Fibroblast of skin of abdomen (primary cell): ENCODE results near the gene KCTD21. TPM values are rescaled to one million over a fixed set of nuclear protein-coding genes. Genes with fewer than 3 reads are reported as not detected.
"Not testable (repeated sequence)": the region's sequence is repeated elsewhere in the genome, so short reads cannot be mapped to it uniquely, and the experiment has no call there.

Source experiments
- DNase-seq: peaks from one replicate; pipeline ENCODE4 v3.0.0-alpha.2; 2013
- polyA plus RNA-seq, 2 experiments: library from polyadenylated mRNA; unstranded; fragments of 120-200 nt; gene quantifications; one replicate each; pipeline ENCODE4 v1.2.1, GENCODE V29; 2013; ENCODE audit not compliant: insufficient read length in 2 of 2

KCTD21 gene, protein sequence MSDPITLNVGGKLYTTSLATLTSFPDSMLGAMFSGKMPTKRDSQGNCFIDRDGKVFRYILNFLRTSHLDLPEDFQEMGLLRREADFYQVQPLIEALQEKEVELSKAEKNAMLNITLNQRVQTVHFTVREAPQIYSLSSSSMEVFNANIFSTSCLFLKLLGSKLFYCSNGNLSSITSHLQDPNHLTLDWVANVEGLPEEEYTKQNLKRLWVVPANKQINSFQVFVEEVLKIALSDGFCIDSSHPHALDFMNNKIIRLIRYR
- 10.2 TPM for polyA plus RNA-seq (2013, experiment 1 of 2; ENCODE audit: insufficient read length)
- 10.4 TPM for polyA plus RNA-seq (2013, experiment 2 of 2; ENCODE audit: insufficient read length)

DNA sequence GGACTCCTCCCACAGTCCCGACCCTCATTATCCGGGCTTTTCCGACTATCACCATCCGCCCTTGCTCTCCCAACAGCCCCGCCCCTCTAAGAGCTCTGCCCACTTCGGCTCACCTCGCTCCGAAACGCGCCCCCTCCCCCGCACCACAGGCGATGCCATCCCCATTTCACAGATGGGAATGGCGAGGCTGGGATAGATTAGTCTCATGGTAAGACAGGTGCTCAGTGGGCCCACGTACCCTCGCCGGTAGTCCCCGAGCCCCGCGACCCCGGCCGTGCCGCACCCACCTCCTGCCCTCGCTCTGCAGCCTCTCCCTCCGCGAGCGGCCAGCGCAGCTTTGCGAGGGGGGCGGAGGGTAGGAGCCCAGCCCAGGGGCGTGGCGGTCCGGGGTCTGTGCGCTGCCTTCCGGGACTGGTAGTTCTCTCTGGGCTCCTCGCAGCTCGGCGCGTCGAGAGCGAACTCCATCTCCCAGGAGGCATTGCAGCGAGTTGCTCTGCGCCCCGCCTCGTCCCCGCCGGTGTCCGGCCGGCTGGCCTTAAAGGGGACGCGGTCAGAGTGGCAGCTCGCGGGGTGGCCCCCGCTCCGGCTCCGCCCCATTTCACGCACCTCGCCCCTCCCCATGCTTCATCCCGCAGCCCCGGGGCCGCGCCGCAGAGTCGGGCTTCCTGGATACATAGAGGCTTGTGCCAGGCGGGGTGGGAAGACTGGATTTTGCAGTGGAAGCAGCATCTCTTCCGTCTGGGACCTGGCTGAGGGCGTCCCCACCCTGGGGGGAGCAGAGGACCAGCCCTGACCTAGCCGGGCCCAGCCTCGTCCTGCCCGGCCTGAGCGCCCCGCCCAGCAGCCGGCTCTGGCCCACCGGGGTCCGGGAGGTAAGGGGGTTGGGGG lies at the start of gene KCTD21, which contains the start of gene USP35:
Gene KCTD21, minus strand, starts transcription at position 341 of the 888 bp plus-strand sequence. CDS start 14,072 bp downstream, outside the sequence.
Gene USP35, plus strand, starts transcription at position 634 of the 888 bp plus-strand sequence. CDS start 7,327 bp downstream, outside the sequence.
- DNase-seq, result peak; percentile 96

GRCh38 chr11:78237293-78238046 lies 49.0 kb upstream of the KCTD21 start:
- DNase-seq, result no peak

GRCh38 chr11:78234006-78234405 lies 45.6 kb upstream of the KCTD21 start:
- DNase-seq, result no peak

DNA sequence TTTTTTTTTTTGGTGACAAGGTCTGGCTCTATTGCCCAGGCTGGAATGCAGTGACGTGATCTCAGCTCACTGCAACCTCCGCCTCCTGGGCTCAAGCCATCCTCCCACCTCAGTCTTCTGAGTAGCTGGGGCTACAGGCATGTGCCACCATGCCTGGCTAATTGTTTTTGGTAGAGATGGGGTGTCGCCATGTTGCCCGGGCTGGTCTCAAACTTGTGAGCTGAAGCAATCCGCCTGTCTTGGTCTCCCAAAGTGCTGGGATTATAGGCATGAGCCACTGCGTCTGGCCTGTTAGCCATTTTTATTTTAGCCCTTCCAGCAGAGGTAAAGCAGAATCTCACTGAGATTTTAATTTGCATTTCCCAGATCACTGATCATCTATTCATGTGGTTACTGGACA lies 44.6 kb upstream of the KCTD21 start:
- not testable (repeated sequence) for DNase-seq

GRCh38 chr11:78231962-78232501 lies 43.6 kb upstream of the KCTD21 start:
- peak; percentile 95 for DNase-seq

- DNase-seq, result no peak
Measured at GRCh38 chr11:78230161-78230877, 41.9 kb upstream of the KCTD21 start.

- no peak for DNase-seq
Measured at GRCh38 chr11:78229106-78229505, 40.7 kb upstream of the KCTD21 start.

DNA sequence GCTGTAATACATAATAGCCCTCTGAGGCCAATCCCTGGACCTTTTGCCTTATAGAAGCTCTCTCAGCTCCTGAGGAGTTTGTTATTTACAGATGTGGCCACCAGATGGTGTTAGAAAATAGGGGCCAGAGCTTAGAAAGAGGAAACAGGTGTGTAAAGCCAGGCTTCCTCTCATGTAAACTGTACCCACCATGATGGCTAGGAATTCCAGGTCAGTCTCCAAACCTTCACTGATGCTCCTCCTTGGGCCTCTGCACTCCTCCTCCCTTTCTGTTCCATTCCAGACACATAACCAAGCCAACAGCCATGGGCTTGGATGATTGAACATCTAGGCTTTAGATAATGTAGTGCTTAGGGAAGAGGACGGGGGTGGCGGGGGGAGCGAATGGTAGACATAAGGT lies 40.0 kb upstream of the KCTD21 start:
- peak; percentile 54 for DNase-seq

DNA sequence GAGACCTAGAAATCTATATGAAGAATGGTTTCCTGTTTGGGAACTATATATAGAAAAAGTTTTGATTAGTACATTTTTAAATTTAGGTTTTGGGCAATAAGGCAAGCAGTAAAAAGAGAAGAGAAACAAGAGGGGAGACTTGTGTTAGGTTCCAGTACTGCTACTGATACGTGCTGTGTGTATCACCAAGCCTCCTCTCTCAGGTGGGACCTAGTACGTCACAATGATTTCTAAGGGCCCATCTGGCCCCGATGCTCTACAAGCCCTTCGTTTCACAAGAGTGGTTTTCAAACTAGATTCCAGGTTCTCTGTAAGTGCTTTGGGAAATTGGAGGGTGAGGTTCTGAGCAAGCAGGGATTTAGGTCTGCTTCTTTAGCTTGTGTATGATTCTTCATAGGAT lies 39.5 kb upstream of the KCTD21 start:
- no peak for DNase-seq

GRCh38 chr11:78226684-78227680 lies 38.6 kb upstream of the KCTD21 start:
- DNase-seq, result no peak

GRCh38 chr11:78224906-78225420 lies 36.5 kb upstream of the KCTD21 start:
- DNase-seq, result no peak

DNA sequence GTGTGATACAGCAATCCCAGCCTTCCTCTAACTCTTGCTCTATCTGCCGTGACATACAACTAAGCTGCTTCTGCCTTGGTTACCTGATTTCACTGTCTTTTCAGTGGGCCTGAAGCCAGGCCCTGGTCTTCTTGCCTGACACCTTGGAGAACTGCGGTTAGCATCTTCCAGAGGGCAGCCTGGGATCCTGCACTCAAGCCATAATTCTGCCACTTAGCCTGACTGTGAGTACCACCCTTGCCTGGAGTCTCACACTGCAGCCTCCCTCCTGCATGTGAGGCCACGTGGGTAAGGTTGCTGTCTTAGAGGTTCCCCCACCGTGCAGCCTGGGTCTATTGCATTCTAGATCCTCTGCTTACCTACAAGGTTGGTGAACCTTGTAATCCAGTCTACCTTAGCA lies 36.1 kb upstream of the KCTD21 start:
- no peak for DNase-seq

- no peak for DNase-seq
Measured at GRCh38 chr11:78223320-78223954, 35.0 kb upstream of the KCTD21 start.

DNA sequence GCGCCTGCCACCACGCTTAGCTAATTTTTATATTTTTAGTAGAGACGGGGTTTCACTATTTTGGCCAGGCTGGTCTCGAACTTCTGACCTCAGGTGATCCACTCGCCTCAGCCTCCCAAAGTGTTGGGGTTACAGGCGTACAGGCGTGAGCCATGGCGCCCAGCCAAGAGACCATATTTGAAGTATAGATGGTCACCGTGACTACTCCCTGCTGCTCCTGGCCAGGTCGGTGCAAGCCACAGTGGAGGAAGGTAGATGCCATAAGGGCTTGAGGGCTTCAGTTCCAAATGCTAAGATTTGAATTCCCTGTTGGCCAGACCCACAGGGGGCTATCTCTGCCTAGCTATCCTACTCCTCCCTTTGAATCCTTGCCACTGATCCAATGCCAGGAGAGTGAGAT lies 34.3 kb upstream of the KCTD21 start:
- DNase-seq, result not testable (repeated sequence)

DNA sequence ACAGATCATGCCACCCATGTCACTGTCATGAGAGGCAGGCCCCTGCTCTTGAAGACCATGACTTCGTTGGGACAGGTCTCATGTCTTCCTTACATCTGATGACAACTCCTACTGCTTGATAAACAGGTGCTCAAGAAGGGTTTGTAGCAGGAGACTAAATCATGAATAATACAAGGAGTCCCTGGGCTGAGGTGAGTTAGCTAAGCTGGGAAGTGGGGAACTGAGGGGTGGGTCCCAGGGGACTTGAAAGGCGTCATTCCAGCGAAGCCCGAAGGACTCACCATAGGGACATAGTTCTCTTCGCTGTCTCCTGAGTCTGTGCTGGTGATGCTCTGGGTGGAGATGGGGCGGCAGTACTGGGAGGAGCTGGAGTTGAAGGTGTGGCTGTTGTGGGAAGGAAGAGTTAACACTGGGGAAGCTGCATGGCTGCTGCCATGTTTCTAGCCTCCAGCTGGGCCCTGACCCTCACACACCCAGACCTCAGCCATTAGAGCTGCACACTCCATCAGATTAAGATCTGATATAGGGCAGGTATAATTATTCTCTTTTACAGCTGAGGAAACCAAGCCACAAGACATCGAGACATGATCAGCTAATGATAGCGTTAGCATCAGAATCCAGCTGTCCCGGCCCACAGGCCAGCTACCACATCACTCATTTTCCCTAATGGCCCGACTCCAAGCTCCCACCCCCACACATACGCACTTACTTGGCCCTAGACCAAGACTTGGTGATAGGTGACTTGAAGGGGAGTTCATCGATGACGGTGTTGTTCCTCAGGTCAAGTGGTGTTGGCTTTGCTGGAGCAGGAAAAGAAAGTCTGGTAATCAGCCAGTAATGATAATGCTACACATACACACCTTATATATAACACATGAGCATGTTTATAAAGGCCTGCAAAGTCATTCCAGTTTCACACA lies 33.2 kb upstream of the KCTD21 start:
- no peak for DNase-seq

DNA sequence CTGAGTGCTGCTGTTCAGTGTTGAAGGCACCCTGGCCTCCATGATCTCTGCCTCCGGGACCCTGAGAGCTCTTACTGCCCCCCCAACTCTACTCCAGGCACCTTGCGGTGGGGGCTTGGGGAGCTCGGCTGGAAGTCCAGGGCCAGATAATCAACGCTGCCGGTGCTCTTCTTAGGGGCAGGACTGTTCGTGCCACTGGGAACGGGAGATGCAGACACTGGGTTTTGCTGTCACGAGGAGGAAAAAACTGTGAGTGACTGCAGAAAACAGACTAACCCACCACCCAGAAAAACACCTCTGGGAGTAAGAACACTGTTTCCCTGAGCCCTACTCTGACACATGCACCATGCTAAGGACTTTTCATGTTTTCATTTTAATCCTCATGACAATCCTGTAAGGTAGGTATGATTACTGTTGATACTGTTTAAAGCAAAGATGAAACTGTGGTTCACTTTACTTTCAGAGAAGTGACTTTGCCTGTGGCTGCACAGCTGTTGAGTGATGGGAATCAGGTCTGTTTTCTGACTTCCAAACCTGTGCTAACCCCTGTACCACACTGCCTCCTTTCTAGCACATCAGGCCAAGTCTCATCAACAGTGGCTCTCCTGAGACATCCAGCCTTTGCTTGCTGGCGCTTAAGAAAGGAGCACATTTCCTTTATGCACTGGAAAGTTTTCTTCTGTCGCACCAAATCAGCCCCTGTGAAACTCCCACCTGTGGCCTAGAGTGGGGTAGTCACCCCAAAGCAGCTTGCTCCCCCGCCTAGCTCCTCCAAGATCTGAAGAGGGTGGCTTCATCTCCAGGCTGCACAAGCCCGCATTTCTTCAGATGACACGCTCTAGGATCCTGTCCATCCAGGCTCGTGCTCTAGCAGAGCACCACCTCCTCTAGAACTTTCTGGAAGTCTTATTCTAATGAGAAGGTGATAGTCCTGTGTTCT lies 32.1 kb upstream of the KCTD21 start:
- no peak for DNase-seq

DNA sequence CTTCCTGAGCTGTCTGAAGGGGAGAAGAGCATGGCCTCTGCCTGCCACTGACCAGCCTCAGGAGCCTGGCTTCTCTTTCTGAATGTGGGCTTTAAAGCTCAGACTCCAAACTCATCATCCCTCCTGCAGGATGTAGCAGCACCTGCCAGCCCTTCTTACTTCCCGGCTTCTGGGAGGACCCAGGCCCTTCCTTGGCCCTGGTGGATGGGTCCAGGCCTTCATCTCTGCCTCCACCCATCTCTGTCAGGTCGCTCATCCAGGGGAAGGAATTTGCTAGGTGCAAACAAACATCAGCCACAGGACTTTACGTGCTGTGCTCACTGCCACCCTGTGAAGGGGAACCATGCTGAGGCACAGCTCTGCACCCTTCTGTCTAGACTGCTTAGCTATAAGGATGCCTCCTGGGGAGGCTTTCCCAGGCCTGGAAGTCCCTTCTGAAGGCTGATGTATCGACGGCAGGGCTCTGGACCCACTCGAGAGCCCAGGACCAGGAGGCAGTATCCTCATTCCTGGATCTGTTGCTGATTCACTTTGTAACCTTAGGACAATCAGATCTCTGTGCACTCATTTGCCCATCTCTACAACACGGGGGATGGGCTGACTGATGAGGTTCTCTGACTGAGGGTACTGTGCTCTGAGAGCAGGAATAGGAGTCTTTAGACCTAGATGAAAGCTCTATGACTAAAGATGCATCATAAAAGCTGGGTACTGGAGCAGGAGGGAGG lies 31.2 kb upstream of the KCTD21 start:
- DNase-seq, result no peak
